Naive thymus-derived CD4-positive, alpha-beta T cell (primary cell): ENCODE data around the gene ACTN4. TPM values are rescaled to one million over a fixed set of nuclear protein-coding genes. Genes with fewer than 3 reads are reported as not detected.

Experiments
- ATAC-seq: fragments of 150-1000 bp; cut with Tn5 transposase; 2 replicates; pipeline ENCODE4 v1.10.0; 2021; ENCODE audit warnings: mild to moderate bottlenecking, moderate library complexity
- CTCF ChIA-PET: fragments of 350-600 bp; sonication (Branson Sonifier 250); formaldehyde crosslinking; loops from one replicate; lab custom pipeline; 2021; ENCODE audit warnings: antibody characterized with exemption; lab: Charles Lee
- POLR2A ChIA-PET: fragments of 350-600 bp; sonication (Branson Sonifier 250); formaldehyde crosslinking; loops from one replicate; lab custom pipeline; 2021; ENCODE audit warnings: antibody characterized with exemption, inconsistent platforms; lab: Charles Lee
- DNase-seq, 9 donors: peaks; one replicate each; pipeline versions ENCODE4 v3.0.0 to v3.0.0-alpha.2; 2020 to 2022; ENCODE audit warnings: mixed read lengths in 1 of 9
- H3K27ac ChIP-seq: one replicate; pipeline ENCODE4 v1.7.0; 2013; ENCODE audit warnings: mild to moderate bottlenecking, low read depth, low read length, moderate library complexity
- H3K27me3 ChIP-seq, 2 donors: one replicate each; pipeline ENCODE4 v1.7.0; 2013; ENCODE audit warnings: low read length in 2 of 2, mild to moderate bottlenecking in 2 of 2, moderate library complexity in 2 of 2; ENCODE audit not compliant: control insufficient read depth in 2 of 2, insufficient read depth in 2 of 2
- H3K36me3 ChIP-seq, 3 experiments: 1 replicate in 2 of 3; 2 replicates in 1 of 3; pipeline ENCODE4 v1.7.0; 2013; ENCODE audit warnings: low read length in 3 of 3, mild to moderate bottlenecking in 3 of 3, moderate library complexity in 1 of 3; ENCODE audit not compliant: insufficient read depth in 3 of 3, control insufficient read depth in 2 of 3
- H3K4me1 ChIP-seq, 2 donors: one replicate each; pipeline ENCODE4 v1.7.0; 2013; ENCODE audit warnings: low read length in 2 of 2, mild to moderate bottlenecking in 2 of 2, moderate library complexity in 1 of 2; ENCODE audit not compliant: control insufficient read depth in 2 of 2, insufficient read depth in 2 of 2
- H3K4me3 ChIP-seq: 2 replicates; pipeline ENCODE4 v1.7.0; 2013; ENCODE audit warnings: mild to moderate bottlenecking, low read length
- H3K9me3 ChIP-seq, 3 experiments: 1 replicate in 2 of 3; 2 replicates in 1 of 3; pipeline ENCODE4 v1.7.0; 2013; ENCODE audit warnings: low read length in 3 of 3; ENCODE audit not compliant: control insufficient read depth in 2 of 3
- H3K27ac Mint-ChIP-seq, 9 donors: one replicate each; pipeline ENCODE4 v1.8.0; 2020 to 2022; ENCODE audit warnings: mixed read lengths in 9 of 9, mild to moderate bottlenecking in 8 of 9, moderate library complexity in 5 of 9, inconsistent platforms in 2 of 9
- H3K27me3 Mint-ChIP-seq, 5 donors: one replicate each; pipeline ENCODE4 v1.8.0; 2021 to 2022; ENCODE audit warnings: mixed read lengths in 5 of 5, mild to moderate bottlenecking in 1 of 5
- H3K36me3 Mint-ChIP-seq, 5 donors: one replicate each; pipeline ENCODE4 v1.8.0; 2020 to 2022; ENCODE audit warnings: mixed read lengths in 5 of 5, mild to moderate bottlenecking in 3 of 5, inconsistent platforms in 1 of 5
- H3K4me1 Mint-ChIP-seq, 7 donors: one replicate each; pipeline ENCODE4 v1.8.0; 2020 to 2022; ENCODE audit warnings: mixed read lengths in 7 of 7, mild to moderate bottlenecking in 3 of 7, inconsistent platforms in 1 of 7
- H3K4me3 Mint-ChIP-seq, 10 donors: one replicate each; pipeline ENCODE4 v1.8.0; 2020 to 2022; ENCODE audit warnings: mild to moderate bottlenecking in 10 of 10, mixed read lengths in 10 of 10, moderate library complexity in 6 of 10, inconsistent platforms in 2 of 10
- H3K9me3 Mint-ChIP-seq, 11 donors: one replicate each; pipeline ENCODE4 v1.8.0; 2020 to 2022; ENCODE audit warnings: mixed read lengths in 11 of 11, mild to moderate bottlenecking in 4 of 11, inconsistent platforms in 1 of 11, moderate library complexity in 1 of 11
- intact Hi-C, 2 donors: fragments of 100-400 bp; cut with micrococcal nuclease; formaldehyde crosslinking; loops; one replicate each; pipeline ENCODE4 v1.15.1; 2023
- polyA plus RNA-seq, 2 donors: library from polyadenylated mRNA; unstranded; fragments of 300-500 nt; fragmentation: Illumina TruSeq; gene quantifications; one replicate each; pipeline ENCODE4 v1.2.3, GENCODE V29; 2021
- total RNA-seq, 6 experiments: library from RNA in 5 of 6; stranded (reverse) in 5 of 6; gene quantifications; 1 replicate in 5 of 6; 2 replicates in 1 of 6; pipeline ENCODE4 v1.2.3 and lab custom pipeline; 2021 to 2026

Gene ACTN4
- total and polyA plus RNA-seq, 7 experiments from 2014 or later: 2.8 to 355 (median 52.1) TPM

DNA sequence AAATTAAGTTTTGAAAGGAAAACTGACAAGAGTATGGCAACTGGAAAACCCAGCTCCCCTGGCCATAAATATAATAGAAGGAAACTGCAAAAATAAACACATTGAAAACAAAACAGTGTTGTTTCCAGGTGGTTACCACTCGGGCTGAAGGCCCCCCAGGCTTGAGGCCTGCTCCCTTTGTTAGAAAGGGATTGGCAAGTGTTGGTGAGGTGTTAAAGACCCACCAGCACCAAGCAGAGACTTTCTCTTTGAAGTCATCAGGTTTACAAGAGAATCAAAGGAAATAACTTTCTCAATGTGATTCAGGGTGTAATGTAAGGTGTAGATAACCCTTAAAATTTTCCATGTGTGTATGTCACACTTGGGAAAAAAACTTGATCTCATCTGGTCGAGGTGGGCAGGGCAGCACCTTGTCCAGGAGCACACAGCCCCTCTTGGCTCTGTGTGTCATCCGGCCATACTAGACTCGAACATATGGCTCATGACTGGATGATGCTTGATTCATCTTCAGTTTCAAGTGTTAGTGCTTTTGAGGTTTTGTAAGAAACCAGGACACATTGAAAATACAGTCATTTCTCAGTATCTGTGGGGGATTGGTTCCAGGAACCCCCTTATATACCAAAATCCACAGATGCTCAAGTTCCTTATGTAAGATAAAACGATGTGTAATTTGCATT lies 7.8 kb downstream of the ACTN4 start:
- DNase-seq (no peak), ATAC-seq (no peak)
- intact Hi-C loops: loop anchor here (1.0 to 5.0 kb wide), 3 partner anchors 8 to 42 kb away; partner anchors contain the start of gene ACTN4 (in 1 of the 2)
- peaks cover 0 to 13% of the 10 kb centered on the region in 2 donors for H3K27me3 ChIP-seq
- H3K27ac Mint-ChIP-seq: peak overlapping the region in 1 of 9 donors; percentile 83
- POLR2A ChIA-PET: interaction anchor here (1.7 to 3.2 kb wide), 2 partner anchors 8 to 223 kb away, joined by 4 to 18 read pairs; partner anchors contain the start of genes ACTN4 and RINL
- peaks cover 36 to 65% of the 10 kb centered on the region in 2 donors for H3K4me1 ChIP-seq
- peak overlapping the region in 6 of 10 donors; percentile 23 to 78 (median 59) for H3K4me3 Mint-ChIP-seq
- peaks cover 0 to 57% (median 37%) of the 10 kb centered on the region in 5 donors for H3K27me3 Mint-ChIP-seq
- no peaks in the 10 kb centered on the region for H3K9me3 ChIP-seq
- CTCF ChIA-PET: no interaction called here
- H3K9me3 Mint-ChIP-seq: no peaks in the 10 kb centered on the region
- no peak overlapping the region for H3K27ac ChIP-seq
- no peaks in the 10 kb centered on the region for H3K36me3 ChIP-seq
- peaks cover 0 to 16% (median 5%) of the 10 kb centered on the region in 5 donors for H3K36me3 Mint-ChIP-seq
- H3K4me3 ChIP-seq: no peak overlapping the region
- H3K4me1 Mint-ChIP-seq: peaks cover 22 to 78% (median 52%) of the 10 kb centered on the region in 7 donors

DNA sequence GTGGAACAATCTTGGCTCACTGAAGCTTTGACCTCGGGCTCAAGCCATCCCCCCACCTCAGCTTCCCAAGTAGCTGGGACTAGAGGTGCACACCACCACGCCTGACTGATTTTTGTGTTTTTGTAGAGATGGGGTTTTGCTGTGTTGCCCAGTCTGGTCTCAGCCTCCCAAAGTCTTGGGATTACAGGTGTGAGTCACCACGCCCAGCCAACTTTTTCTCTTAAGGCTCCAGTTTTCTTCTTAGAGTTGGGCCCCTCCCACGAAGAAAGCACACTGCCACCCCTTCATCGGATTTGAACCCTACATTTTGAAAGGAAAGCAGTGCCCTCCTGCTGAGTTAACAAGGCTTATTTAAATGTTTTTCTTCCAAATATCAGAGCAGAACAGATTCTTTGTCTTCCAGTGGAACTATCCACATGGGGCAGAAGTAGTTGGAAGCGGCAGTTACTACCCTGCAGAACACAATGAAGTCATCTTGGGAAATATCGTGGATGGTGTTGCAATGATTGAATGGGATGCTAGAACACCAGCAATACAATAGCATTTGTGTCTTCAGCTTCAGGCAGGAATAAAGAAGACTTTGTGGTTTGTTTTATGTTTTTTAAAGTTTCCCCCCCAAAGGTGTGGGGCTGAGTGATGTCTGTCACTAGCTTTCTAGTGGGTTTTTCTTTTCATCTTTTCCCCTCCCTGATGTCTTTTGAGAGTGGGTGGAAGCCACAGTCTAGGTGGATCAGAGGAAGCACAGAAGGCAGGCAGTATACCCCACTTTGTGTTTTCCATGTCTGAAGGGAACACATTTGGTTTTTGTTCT lies 8.9 kb downstream of the ACTN4 start:
- Mint-ChIP-seq H3K9me3 (no peaks in the 10 kb centered on the region), H3K4me1 (peaks cover 22 to 75% (median 57%) of the 10 kb centered on the region in 7 donors), H3K27me3 (peaks cover 0 to 65% (median 44%) of the 10 kb centered on the region in 5 donors), H3K4me3 (peak overlapping the region; percentile 31 to 83 (median 74)), H3K36me3 (peaks cover 0 to 19% (median 14%) of the 10 kb centered on the region in 5 donors), H3K27ac (peak overlapping the region in 6 of 9 donors; percentile 26 to 83 (median 54))
- DNase-seq: peak in 8 of 9 donors; percentile 40 to 91 (median 90)
- peaks cover 0 to 12% of the 10 kb centered on the region in 2 donors for H3K27me3 ChIP-seq
- H3K27ac ChIP-seq: no peak overlapping the region
- H3K4me1 ChIP-seq: peaks cover 36 to 59% of the 10 kb centered on the region in 2 donors
- intact Hi-C loops: loop anchor here (1.0 to 5.0 kb wide), 5 partner anchors 9 to 78 kb away; partner anchors contain the start of gene ACTN4 (in 1 of the 2)
- no peaks in the 10 kb centered on the region for H3K9me3 ChIP-seq
- H3K4me3 ChIP-seq: peak overlapping the region; percentile 15
- POLR2A ChIA-PET: interaction anchor here (0.6 to 3.2 kb wide), 6 partner anchors 9 to 280 kb away, joined by 3 to 18 read pairs (median 4); partner anchors contain the start of genes ACTN4 and RINL
- peak; percentile 97 for ATAC-seq
- peaks cover 0 to 7% (median 0%) of the 10 kb centered on the region in 3 experiments for H3K36me3 ChIP-seq
- CTCF ChIA-PET: no interaction called here

DNA sequence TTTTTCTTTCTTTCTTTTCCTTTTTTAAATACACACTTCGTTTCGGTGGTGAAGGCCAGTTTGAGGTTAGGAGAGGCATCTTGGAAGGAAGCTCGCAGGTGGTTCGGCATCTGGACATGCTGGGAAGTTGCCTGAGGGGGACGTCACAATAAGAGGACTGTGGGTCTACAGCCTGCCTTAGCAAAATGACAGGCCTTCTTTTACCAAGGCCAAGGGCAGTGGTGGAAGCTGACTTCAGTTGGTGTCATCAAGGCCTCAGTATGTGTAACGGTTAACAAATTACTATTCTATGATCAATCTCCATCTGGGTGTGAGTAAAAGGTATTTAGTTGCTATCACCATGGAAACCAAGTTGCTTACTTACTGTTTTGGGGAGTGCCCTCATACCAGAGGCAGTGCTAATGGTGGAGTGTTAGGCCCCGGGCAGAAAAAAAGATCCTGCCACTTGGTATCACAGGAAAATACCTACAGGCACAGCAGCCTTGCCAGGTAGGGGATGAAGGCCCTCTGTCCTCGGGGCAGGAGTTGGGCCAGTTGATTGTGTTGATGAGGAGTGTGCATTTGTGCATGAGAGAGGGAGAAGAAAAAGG lies 10.3 kb downstream of the ACTN4 start:
- CTCF ChIA-PET: interaction anchor here (1.3 kb wide), 1 partner anchor 21 kb away, joined by 3 read pairs; no protein-coding TSS in a partner anchor
- ATAC-seq: peak; percentile 25
- peak in 3 of 9 donors; percentile 14 to 29 (median 19) for DNase-seq
- Mint-ChIP-seq H3K27ac (peak overlapping the region in 5 of 9 donors; percentile 23 to 83 (median 52)), H3K27me3 (peaks cover 0 to 65% (median 33%) of the 10 kb centered on the region in 5 donors), H3K9me3 (no peaks in the 10 kb centered on the region), H3K36me3 (peaks cover 0 to 23% (median 14%) of the 10 kb centered on the region in 5 donors), H3K4me3 (peak overlapping the region; percentile 2 to 78 (median 46)), H3K4me1 (peaks cover 22 to 74% (median 48%) of the 10 kb centered on the region in 7 donors)
- POLR2A ChIA-PET: interaction anchor here (1.0 to 3.2 kb wide), 4 partner anchors 10 to 279 kb away, joined by 3 to 18 read pairs (median 4); partner anchors contain the start of gene ACTN4
- Histone ChIP-seq H3K27ac (no peak overlapping the region), H3K4me1 (peaks cover 36 to 63% of the 10 kb centered on the region in 2 donors), H3K36me3 (peaks cover 0 to 7% (median 0%) of the 10 kb centered on the region in 3 experiments), H3K27me3 (peaks cover 0 to 19% of the 10 kb centered on the region in 2 donors), H3K4me3 (no peak overlapping the region), H3K9me3 (no peaks in the 10 kb centered on the region)
- intact Hi-C loops: loop anchor here in 1 of 2 donors (2.0 to 5.0 kb wide), 2 partner anchors 40 to 77 kb away; no protein-coding TSS in a partner anchor

DNA sequence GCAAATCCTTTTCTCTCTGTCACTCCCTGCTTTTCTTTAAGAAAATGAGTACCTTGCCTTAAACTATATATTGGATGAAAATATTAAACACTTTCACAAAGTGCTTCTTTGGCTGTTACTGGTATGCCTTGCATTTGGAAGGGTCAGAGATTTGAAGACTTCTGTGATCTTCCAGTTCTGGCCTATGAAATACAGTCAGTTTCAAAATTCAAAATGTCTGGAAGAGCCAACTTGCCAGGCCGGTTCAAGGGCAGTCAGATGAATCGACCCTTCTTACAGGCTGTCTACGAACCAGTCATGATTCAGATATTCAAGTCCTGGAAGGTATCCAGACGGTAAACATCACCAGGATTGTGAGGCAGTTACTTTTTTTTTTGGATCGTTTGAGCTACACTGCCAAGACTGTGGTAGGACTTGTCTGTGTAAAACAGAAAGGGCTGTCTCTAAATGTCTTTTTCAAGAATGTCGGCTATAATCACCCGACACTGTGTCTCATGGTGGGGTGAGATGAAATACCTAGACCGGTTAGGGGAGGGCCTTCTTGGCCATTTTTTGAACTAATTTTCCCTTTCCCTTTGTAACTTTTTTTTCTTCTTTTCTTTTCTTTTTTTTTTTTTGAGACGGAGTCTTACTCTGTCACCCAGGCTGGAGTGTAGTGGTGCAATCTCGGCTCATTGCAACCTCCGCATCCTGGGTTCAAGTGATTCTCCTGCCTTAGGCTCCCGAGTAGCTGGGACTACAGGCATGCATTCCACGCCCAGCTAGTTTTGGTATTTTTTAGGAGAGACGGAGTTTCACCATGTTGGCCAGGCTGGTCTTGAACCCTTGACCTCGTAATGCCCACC lies 11.2 kb downstream of the ACTN4 start:
- POLR2A ChIA-PET: no interaction called here
- H3K36me3 Mint-ChIP-seq: peaks cover 0 to 20% (median 11%) of the 10 kb centered on the region in 5 donors
- no peak for ATAC-seq
- peak overlapping the region in 4 of 10 donors; percentile 9 to 76 (median 20) for H3K4me3 Mint-ChIP-seq
- peaks cover 0 to 65% (median 34%) of the 10 kb centered on the region in 5 donors for H3K27me3 Mint-ChIP-seq
- DNase-seq: no peak
- Histone ChIP-seq H3K9me3 (no peaks in the 10 kb centered on the region), H3K36me3 (peaks cover 0 to 7% (median 0%) of the 10 kb centered on the region in 3 experiments), H3K27ac (no peak overlapping the region), H3K4me1 (peaks cover 36 to 67% of the 10 kb centered on the region in 2 donors), H3K27me3 (peaks cover 0 to 19% of the 10 kb centered on the region in 2 donors), H3K4me3 (no peak overlapping the region)
- H3K4me1 Mint-ChIP-seq: peaks cover 22 to 73% (median 50%) of the 10 kb centered on the region in 7 donors
- intact Hi-C loops: loop anchor here in 1 of 2 donors (5.0 kb wide), 1 partner anchor 39 kb away; no protein-coding TSS in a partner anchor
- CTCF ChIA-PET: no interaction called here
- no peaks in the 10 kb centered on the region for H3K9me3 Mint-ChIP-seq
- H3K27ac Mint-ChIP-seq: no peak overlapping the region

DNA sequence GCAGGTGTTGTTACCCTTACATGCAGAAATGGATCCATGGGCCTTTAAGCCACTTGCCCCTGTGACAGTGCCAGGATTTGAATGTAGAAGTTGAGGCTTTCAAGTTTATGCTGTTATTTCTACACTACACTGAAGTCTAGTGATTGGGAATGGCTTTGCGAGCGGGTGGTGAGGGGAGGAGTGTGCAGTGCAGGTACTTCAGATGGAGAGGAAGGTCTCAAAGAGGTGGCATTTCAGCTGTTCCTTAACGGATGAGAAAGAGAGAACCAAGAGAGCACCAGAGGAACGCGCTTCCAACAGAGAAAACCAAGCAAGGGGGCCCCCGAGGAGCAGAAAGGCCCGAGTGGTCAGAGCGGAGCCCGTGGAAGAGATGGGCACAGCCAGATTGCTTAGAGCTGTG lies 13.3 kb downstream of the ACTN4 start:
- DNase-seq: no peak
- no peak overlapping the region for H3K27ac ChIP-seq
- POLR2A ChIA-PET: no interaction called here
- CTCF ChIA-PET: interaction anchor here (0.5 kb wide), 1 partner anchor 39 kb away, joined by 4 read pairs; no protein-coding TSS in a partner anchor
- H3K27ac Mint-ChIP-seq: peak overlapping the region in 1 of 9 donors; percentile 52
- no peak overlapping the region for H3K4me3 Mint-ChIP-seq
- H3K4me1 Mint-ChIP-seq: peaks cover 20 to 73% (median 46%) of the 10 kb centered on the region in 7 donors
- H3K9me3 ChIP-seq: no peaks in the 10 kb centered on the region
- ATAC-seq: no peak
- no peak overlapping the region for H3K4me3 ChIP-seq
- H3K36me3 Mint-ChIP-seq: peaks cover 0 to 25% (median 7%) of the 10 kb centered on the region in 5 donors
- no peaks in the 10 kb centered on the region for H3K9me3 Mint-ChIP-seq
- peaks cover 0 to 7% (median 0%) of the 10 kb centered on the region in 3 experiments for H3K36me3 ChIP-seq
- H3K27me3 Mint-ChIP-seq: peaks cover 0 to 58% (median 29%) of the 10 kb centered on the region in 5 donors
- intact Hi-C loops: no loop called here
- peaks cover 0 to 10% of the 10 kb centered on the region in 2 donors for H3K27me3 ChIP-seq
- H3K4me1 ChIP-seq: peaks cover 33 to 74% of the 10 kb centered on the region in 2 donors
